Osteocyte (in vitro differentiated cells): ENCODE data around the gene LGALS8. TPM values are rescaled to one million over a fixed set of nuclear protein-coding genes. Genes with fewer than 3 reads are reported as not detected.

Experiments used
- DNase-seq: peaks from one replicate; pipeline ENCODE4 v3.0.0; 2021; ENCODE audit warnings: mixed read lengths; ENCODE audit not compliant: unreplicated experiment; ENCODE audit errors: extremely low spot score
- H3K27ac Mint-ChIP-seq: one replicate; pipeline ENCODE4 v1.8.0; 2021; ENCODE audit warnings: mild to moderate bottlenecking, mixed read lengths; ENCODE audit not compliant: unreplicated experiment
- H3K27me3 Mint-ChIP-seq: one replicate; pipeline ENCODE4 v1.8.0; 2021; ENCODE audit warnings: mixed read lengths; ENCODE audit not compliant: unreplicated experiment
- H3K36me3 Mint-ChIP-seq: one replicate; pipeline ENCODE4 v1.8.0; 2021; ENCODE audit warnings: mixed read lengths; ENCODE audit not compliant: unreplicated experiment
- H3K4me1 Mint-ChIP-seq: one replicate; pipeline ENCODE4 v1.8.0; 2021; ENCODE audit warnings: mixed read lengths; ENCODE audit not compliant: unreplicated experiment
- H3K4me3 Mint-ChIP-seq: one replicate; pipeline ENCODE4 v1.8.0; 2021; ENCODE audit warnings: mild to moderate bottlenecking, moderate library complexity, mixed read lengths; ENCODE audit not compliant: unreplicated experiment
- H3K9me3 Mint-ChIP-seq: one replicate; pipeline ENCODE4 v1.8.0; 2021; ENCODE audit warnings: mixed read lengths; ENCODE audit not compliant: unreplicated experiment
- CTCF ChIP-seq: fragments of 200-600 bp; sonication (generic); IDR thresholded peaks from 2 replicates; pipeline ENCODE4 v1.5.0; 2021; ENCODE audit warnings: antibody characterized with exemption, mild to moderate bottlenecking, moderate library complexity
- total RNA-seq: library from RNA; stranded (reverse); gene quantifications from 2 replicates; pipeline ENCODE4 v1.2.1, GENCODE V29; 2021

LGALS8 gene
- total RNA-seq, 1 donor from 2014 or later: 32.4 TPM

GRCh38 chr1:236556606-236557005, 32.8 kb downstream of the LGALS8 start:
- no peaks in the 10 kb centered on the region for H3K27me3 Mint-ChIP-seq
- no peak for TF ChIP-seq CTCF
- H3K27ac Mint-ChIP-seq: no peak overlapping the region
- H3K4me1 Mint-ChIP-seq: no peaks in the 10 kb centered on the region
- no peaks in the 10 kb centered on the region for H3K9me3 Mint-ChIP-seq
- no peak overlapping the region for H3K4me3 Mint-ChIP-seq
- DNase-seq: no peak
- peaks cover 52% of the 10 kb centered on the region for H3K36me3 Mint-ChIP-seq

- TF ChIP-seq CTCF: no peak
- H3K4me3 Mint-ChIP-seq: no peak overlapping the region
- H3K9me3 Mint-ChIP-seq: no peaks in the 10 kb centered on the region
- H3K27me3 Mint-ChIP-seq: no peaks in the 10 kb centered on the region
- H3K27ac Mint-ChIP-seq: no peak overlapping the region
- DNase-seq: no peak
- peaks cover 49% of the 10 kb centered on the region for H3K36me3 Mint-ChIP-seq
- no peaks in the 10 kb centered on the region for H3K4me1 Mint-ChIP-seq
These were observed 34.3 kb downstream of the LGALS8 start for GRCh38 chr1:236558081-236558480.

- no peak for TF ChIP-seq CTCF
- H3K27me3 Mint-ChIP-seq: no peaks in the 10 kb centered on the region
- H3K4me3 Mint-ChIP-seq: no peak overlapping the region
- H3K27ac Mint-ChIP-seq: no peak overlapping the region
- no peaks in the 10 kb centered on the region for H3K9me3 Mint-ChIP-seq
- peaks cover 44% of the 10 kb centered on the region for H3K36me3 Mint-ChIP-seq
- DNase-seq: no peak
- no peaks in the 10 kb centered on the region for H3K4me1 Mint-ChIP-seq
These were observed 35.1 kb downstream of the LGALS8 start for GRCh38 chr1:236558846-236559245.

GRCh38 chr1:236560213-236560771, 36.5 kb downstream of the LGALS8 start:
- DNase-seq: no peak
- H3K4me1 Mint-ChIP-seq: no peaks in the 10 kb centered on the region

GRCh38 chr1:236561976-236562375, 38.2 kb downstream of the LGALS8 start:
- H3K27ac Mint-ChIP-seq: no peak overlapping the region
- H3K4me3 Mint-ChIP-seq: no peak overlapping the region
- no peaks in the 10 kb centered on the region for H3K4me1 Mint-ChIP-seq
- H3K9me3 Mint-ChIP-seq: no peaks in the 10 kb centered on the region
- no peaks in the 10 kb centered on the region for H3K27me3 Mint-ChIP-seq
- DNase-seq: no peak
- no peak for TF ChIP-seq CTCF
- peaks cover 56% of the 10 kb centered on the region for H3K36me3 Mint-ChIP-seq

More at GRCh38 chr1:236560213-236560771, 36.5 kb downstream of the LGALS8 start:
- Mint-ChIP-seq H3K4me3 (no peak overlapping the region), H3K27ac (no peak overlapping the region), H3K9me3 (no peaks in the 10 kb centered on the region), H3K27me3 (no peaks in the 10 kb centered on the region), H3K36me3 (peaks cover 52% of the 10 kb centered on the region)
- no peak for TF ChIP-seq CTCF
